Osteoblast (primary cell): ENCODE data around the gene ADAM12. TPM values are rescaled to one million over a fixed set of nuclear protein-coding genes. Genes with fewer than 3 reads are reported as not detected.

Experiments used
- DNase-seq: peaks from one replicate; pipeline ENCODE4 v3.0.0; 2011; ENCODE audit warnings: low spot score, mixed read lengths; ENCODE audit not compliant: insufficient read length; ENCODE audit errors: missing footprints
- H2AFZ ChIP-seq: 2 replicates; pipeline ENCODE4 v1.6.0; 2011; ENCODE audit warnings: mild to moderate bottlenecking, low read length
- H3K27ac ChIP-seq: 2 replicates; pipeline ENCODE4 v1.5.1; 2011; ENCODE audit warnings: mild to moderate bottlenecking, low read depth, low read length, moderate library complexity
- H3K27me3 ChIP-seq: 2 replicates; pipeline ENCODE4 v1.6.0; 2012; ENCODE audit warnings: mild to moderate bottlenecking, control low read depth, inconsistent platforms, low read length, moderate library complexity; ENCODE audit not compliant: insufficient read depth
- H3K36me3 ChIP-seq: 2 replicates; pipeline ENCODE4 v1.5.1; 2011; ENCODE audit warnings: mild to moderate bottlenecking, low read length, control low read depth, moderate library complexity; ENCODE audit not compliant: insufficient read depth
- H3K4me1 ChIP-seq: 2 replicates; pipeline ENCODE4 v1.5.1; 2011; ENCODE audit warnings: mild to moderate bottlenecking, low read length, control low read depth, moderate library complexity; ENCODE audit not compliant: insufficient read depth
- H3K4me2 ChIP-seq: 2 replicates; pipeline ENCODE4 v1.6.0; 2011; ENCODE audit warnings: mild to moderate bottlenecking, low read length; ENCODE audit not compliant: insufficient read depth
- H3K4me3 ChIP-seq: fragments of 200-600 bp; sonication (generic); 3 replicates; pipeline ENCODE4 v1.5.1; 2012; ENCODE audit warnings: mild to moderate bottlenecking, low read length, inconsistent platforms; ENCODE audit not compliant: insufficient read depth
- H3K79me2 ChIP-seq: 2 replicates; pipeline ENCODE4 v1.6.0; 2012; ENCODE audit warnings: mild to moderate bottlenecking, low read length, control low read depth, inconsistent platforms; ENCODE audit not compliant: insufficient read depth
- H3K9me3 ChIP-seq: 2 replicates; pipeline ENCODE4 v1.5.1; 2011; ENCODE audit warnings: low read depth, low read length, control low read depth
- H4K20me1 ChIP-seq: 2 replicates; pipeline ENCODE4 v1.6.0; 2012; ENCODE audit warnings: mild to moderate bottlenecking, low read length, control low read depth; ENCODE audit not compliant: insufficient read depth
- CTCF ChIP-seq: IDR thresholded peaks from 2 replicates; pipeline ENCODE4 v1.5.1; 2011; ENCODE audit warnings: mild to moderate bottlenecking, low read depth, low read length, moderate library complexity; ENCODE audit errors: extremely low read depth
- total RNA-seq: library from RNA; depleted of rRNA; stranded (reverse); fragments of >200 nt; gene quantifications from 2 replicates; pipeline ENCODE4 v1.2.3, GENCODE V29; 2012

The ADAM12 gene
- total RNA-seq, 1 donor: 345 TPM

GRCh38 chr10:126110489-126111180, 277.6 kb downstream of the ADAM12 start:
- H3K4me2 ChIP-seq: peak overlapping the region; percentile 52
- H3K79me2 ChIP-seq: no peaks in the 10 kb centered on the region
- H3K4me1 ChIP-seq: peaks cover 22% of the 10 kb centered on the region
- peaks cover 42% of the 10 kb centered on the region for H3K36me3 ChIP-seq
- no peaks in the 10 kb centered on the region for H3K27me3 ChIP-seq
- H2AFZ ChIP-seq: peak overlapping the region; percentile 16
- DNase-seq: peak; percentile 86
- peak overlapping the region; percentile 62 for H3K27ac ChIP-seq
- H3K4me3 ChIP-seq: no peak overlapping the region
- no peak for TF ChIP-seq CTCF
- no peaks in the 10 kb centered on the region for H4K20me1 ChIP-seq
- H3K9me3 ChIP-seq: no peaks in the 10 kb centered on the region

- no peak for DNase-seq
- H3K27me3 ChIP-seq: no peaks in the 10 kb centered on the region
- H4K20me1 ChIP-seq: no peaks in the 10 kb centered on the region
- H3K79me2 ChIP-seq: no peaks in the 10 kb centered on the region
- peak overlapping the region; percentile 62 for H3K27ac ChIP-seq
- H3K36me3 ChIP-seq: peaks cover 44% of the 10 kb centered on the region
- H2AFZ ChIP-seq: no peak overlapping the region
- no peak overlapping the region for H3K4me3 ChIP-seq
- peaks cover 22% of the 10 kb centered on the region for H3K4me1 ChIP-seq
- H3K4me2 ChIP-seq: peak overlapping the region; percentile 52
- H3K9me3 ChIP-seq: no peaks in the 10 kb centered on the region
- TF ChIP-seq CTCF: no peak
Observed at GRCh38 chr10:126109893-126110292, 278.4 kb downstream of the ADAM12 start.

- no peak for DNase-seq
Observed at GRCh38 chr10:126108693-126109092, 279.6 kb downstream of the ADAM12 start.

GRCh38 chr10:126104767-126105166, 283.5 kb downstream of the ADAM12 start:
- Histone ChIP-seq H3K4me2 (no peak overlapping the region), H3K27ac (no peak overlapping the region), H3K27me3 (no peaks in the 10 kb centered on the region), H2AFZ (no peak overlapping the region), H3K79me2 (no peaks in the 10 kb centered on the region), H3K36me3 (peaks cover 71% of the 10 kb centered on the region), H3K4me3 (no peak overlapping the region), H3K4me1 (peaks cover 2% of the 10 kb centered on the region), H3K9me3 (no peaks in the 10 kb centered on the region), H4K20me1 (no peaks in the 10 kb centered on the region)
- no peak for TF ChIP-seq CTCF
- no peak for DNase-seq

More at GRCh38 chr10:126108693-126109092, 279.6 kb downstream of the ADAM12 start:
- H3K4me2 ChIP-seq: no peak overlapping the region
- no peak overlapping the region for H2AFZ ChIP-seq
- no peaks in the 10 kb centered on the region for H3K9me3 ChIP-seq
- H3K4me3 ChIP-seq: no peak overlapping the region
- H3K4me1 ChIP-seq: peaks cover 22% of the 10 kb centered on the region
- no peaks in the 10 kb centered on the region for H4K20me1 ChIP-seq
- H3K79me2 ChIP-seq: no peaks in the 10 kb centered on the region
- no peak overlapping the region for H3K27ac ChIP-seq
- H3K36me3 ChIP-seq: peaks cover 52% of the 10 kb centered on the region
- no peak for TF ChIP-seq CTCF
- no peaks in the 10 kb centered on the region for H3K27me3 ChIP-seq
